ENCODE measurements around the gene PLK1.
"Not testable (repeated sequence)": the region's sequence is repeated elsewhere in the genome, so short reads cannot be mapped to it uniquely, and the experiment has no call there.

PLK1 gene

DNA sequence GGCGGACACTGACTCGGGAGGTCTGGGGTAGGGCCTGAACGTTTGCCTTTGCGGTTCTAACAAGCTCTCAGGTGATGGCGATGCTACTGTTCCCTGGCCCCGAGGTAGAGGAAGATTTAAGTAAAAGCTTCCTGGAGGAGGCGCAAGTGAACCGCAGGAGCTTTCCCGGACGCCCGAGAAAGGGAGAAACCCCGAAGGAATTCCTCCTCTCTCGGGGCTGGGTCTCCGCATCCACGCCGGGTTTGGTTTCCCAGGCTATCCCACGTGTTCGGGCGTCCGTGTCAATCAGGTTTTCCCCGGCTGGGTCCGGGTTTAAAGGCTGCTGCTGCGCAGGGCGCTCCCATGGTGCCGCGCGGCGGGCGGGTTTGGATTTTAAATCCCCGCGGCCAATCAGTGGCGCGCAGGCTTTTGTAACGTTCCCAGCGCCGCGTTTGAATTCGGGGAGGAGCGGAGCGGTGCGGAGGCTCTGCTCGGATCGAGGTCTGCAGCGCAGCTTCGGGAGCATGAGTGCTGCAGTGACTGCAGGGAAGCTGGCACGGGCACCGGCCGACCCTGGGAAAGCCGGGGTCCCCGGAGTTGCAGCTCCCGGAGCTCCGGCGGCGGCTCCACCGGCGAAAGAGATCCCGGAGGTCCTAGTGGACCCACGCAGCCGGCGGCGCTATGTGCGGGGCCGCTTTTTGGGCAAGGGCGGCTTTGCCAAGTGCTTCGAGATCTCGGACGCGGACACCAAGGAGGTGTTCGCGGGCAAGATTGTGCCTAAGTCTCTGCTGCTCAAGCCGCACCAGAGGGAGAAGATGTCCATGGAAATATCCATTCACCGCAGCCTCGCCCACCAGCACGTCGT is at the start of gene PLK1:
PLK1 (plus strand) TSS at position 460 of the 844 bp plus-strand sequence; CDS start at position 504, 44 bp downstream.
- DNase-seq (ENCODE audit: low read depth, low spot score): peak; percentile 97

DNA sequence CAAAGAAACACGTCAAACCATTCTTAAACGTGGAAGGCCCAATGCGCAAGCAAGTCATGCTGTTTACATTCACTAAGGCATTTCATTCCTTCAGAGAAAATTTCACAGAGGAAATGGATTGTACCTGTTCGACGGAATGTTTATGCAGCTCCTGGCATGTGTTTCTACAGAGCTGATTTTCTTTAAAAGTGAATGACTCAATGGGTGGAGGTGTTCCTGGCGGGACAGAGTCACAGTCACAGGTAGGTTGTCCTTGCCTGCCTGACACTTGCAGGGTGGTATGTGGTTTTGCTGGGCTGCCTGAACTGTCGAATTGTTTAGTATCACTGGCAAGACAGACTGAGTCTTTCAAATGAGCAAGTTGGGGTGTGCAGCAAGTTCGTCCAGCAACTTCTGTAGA is 49.2 kb upstream of the PLK1 start:
- no peak for DNase-seq (ENCODE audit: low read depth, low spot score)

DNA sequence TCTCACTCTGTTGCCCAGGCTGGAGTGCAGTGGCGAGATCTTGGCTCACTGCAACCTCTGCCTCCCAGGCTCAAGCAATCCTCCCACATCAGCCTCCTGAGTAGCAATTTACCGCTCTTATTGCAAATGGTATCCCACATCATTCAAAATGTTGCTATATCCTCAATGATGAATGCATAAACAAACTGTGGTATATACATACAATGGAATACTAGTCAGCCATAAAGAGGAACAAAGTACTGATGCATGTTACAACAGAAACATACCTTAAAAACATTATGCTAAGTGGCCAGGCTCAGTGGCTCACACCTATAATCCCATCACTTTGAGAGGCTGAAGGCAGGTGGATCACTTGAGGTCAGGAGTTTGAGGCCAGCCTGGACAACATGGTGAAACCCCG is 46.8 kb upstream of the PLK1 start:
- not testable (repeated sequence) for DNase-seq (ENCODE audit: low read depth, low spot score)

DNA sequence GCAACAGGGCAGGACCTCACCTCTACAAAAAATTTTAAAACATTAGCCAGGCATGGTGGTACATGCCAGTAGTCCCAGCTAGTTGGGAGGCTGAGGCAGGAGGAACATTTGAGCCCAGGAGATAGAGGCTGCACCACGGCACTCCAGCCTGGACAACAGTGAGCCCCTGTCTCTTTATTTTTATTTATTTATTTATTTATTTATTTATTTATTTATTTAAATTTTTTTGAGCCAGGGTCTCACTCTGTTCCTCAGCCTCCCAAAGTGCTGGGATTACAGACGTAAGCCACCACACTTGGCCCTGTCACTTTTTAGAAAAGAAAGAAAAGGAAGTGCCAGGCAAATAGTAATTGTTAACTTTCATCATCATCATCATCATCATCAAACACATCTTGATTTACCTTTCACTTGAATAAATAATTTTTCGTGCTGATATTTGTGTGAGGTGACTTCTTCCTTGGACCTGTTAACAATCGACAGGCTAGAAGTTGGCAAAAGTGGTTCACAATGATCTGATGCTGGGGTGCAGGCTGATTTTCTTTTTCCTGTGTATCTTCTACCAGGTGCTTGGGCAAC is 44.1 kb upstream of the PLK1 start:
- DNase-seq (ENCODE audit: low read depth, low spot score): no peak

DNA sequence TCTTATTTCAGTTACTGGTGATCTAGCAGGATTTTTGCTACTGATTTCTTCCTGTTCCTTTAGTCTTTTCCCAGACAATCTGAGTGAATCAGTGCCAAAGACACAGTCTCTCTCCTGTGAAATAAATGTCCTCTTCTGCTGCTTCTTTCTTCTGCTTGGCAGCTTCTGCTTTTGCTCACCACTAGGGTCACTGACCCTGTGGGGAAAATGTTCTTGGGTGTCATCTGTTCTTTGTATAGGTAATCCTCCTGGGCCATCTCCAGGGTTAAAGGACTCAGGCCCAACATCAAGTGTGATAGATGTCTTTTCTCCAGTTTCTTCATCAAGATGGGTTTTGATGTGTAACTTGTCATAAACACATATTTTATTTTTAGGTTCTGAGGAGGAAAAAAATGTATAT is 42.7 kb upstream of the PLK1 start:
- no peak for DNase-seq (ENCODE audit: low read depth, low spot score)

DNA sequence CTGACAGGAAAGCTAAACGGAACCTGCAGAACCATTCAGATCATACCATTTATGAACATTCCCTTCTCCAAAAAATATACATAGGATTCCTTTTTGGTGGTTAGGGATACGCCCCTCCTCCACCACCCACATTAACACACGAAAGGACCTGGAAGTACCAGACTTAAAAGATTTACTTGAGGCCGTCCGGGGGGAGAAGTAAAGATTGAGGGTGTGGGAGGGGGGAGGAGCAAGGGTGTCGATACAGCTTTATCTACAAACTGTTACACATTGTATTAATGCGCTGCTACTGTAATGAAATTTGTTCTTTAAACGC is 38.1 kb upstream of the PLK1 start:
- no peak for DNase-seq (ENCODE audit: low read depth, low spot score)

DNA sequence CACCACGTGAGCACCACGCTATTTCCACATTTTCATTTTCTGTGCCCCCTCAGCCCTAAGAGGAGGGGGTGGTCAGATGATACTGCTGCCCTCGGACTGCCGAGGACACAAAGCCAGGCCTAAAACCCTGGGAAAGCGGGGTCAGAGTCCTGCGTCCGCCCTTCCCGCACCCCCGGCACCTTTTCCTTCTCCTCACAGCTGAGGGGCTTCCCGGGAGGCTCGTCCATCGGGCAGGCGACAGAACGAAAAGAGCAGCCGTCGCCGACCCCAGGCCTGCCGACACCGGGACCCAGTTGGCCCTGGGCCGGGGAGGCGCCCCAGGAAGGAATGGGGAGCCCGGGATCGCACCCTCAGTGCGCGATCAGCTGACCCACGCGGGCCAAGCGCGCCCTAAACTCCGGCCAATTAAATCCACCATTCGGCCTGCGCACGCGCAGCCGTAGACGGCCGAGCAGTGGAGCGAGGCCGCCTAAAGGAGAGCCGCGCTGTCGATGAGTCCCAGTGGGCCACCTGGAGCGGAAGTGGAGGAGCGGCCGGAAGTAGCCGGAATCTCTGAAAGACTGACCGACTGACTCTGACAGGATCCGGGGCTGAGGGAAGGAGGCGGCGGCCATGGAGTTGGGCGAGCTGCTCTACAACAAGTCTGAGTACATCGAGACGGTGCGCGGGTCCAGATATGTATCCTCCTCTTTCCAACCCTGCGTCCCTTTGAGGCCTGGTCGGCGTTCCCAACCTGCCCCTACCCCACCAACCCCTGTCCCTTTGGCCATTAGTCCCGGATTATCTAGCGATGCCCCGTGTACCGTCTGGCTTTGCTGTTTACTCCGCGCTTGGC is 37.5 kb upstream of the PLK1 start, which contains the start of the genes DCTN5 and PALB2:
DCTN5 (plus strand) TSS at position 536 of the 835 bp plus-strand sequence; CDS start at position 613, 77 bp downstream.
PALB2 (minus strand) TSS at position 380 of the 835 bp plus-strand sequence; CDS start at position 227, 153 bp downstream.
- DNase-seq (ENCODE audit: low read depth, low spot score): peak; percentile 94

DNA sequence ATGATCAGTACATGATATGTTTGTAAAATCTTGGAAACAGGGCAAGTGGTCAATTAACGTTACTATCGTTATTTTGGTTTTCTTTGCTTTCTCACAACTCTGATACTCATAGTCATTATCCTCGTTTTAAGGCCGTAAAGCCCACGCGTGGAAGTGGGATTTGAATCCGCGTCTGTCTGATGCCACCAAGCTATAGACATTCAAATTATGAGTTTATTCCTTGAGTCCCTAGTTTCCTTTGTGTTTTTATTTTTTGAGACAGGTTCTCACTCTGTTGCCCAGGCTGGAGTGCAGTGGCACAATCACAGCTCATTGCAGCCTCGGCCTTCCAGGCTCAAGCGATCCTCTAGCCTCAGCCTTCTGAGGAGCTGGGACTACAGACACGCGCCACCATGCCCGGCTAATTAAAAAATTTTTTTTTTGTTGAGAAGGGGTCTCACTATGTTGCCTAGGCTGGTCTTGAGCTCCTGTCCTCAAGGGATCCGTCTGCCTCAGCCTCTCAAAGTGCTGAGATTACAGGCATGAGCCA is 36.4 kb upstream of the PLK1 start:
- DNase-seq (ENCODE audit: low read depth, low spot score): peak; percentile 4

DNA sequence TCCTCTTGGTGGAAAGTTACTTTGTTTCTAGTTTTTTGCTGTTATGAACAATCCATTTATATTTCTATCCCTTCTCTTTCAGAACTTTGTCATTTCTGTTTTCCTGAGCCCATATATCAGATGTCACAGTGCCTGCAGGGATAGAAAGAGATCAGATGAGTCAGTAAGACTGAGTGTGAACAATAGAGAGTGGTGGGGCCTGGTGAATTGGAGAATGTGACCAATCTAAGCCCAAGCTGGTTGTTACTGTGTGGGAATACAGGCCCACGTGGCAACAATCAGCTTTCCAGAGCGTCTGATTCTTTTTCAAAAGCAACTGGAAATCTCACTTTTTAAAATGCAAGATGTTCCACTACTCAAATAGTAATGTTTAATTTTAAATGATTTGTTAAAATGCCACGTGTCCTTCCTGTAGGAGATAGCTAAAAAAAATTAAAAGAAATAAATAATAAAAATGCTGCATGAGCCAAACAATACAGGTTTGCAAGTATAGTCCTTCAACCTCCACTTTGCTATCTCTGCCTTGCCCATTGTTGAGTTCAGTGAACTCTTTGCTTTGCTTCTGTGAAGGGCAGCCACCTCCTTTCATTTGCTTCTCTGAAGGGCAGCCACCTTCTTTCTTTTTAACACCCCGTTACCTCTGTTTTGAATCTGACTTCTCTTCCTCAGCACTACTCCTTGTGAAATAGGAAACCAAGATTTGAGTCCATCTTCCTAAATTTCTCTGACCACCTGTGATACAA is 27.8 kb upstream of the PLK1 start:
- peak; percentile 3 for DNase-seq (ENCODE audit: low read depth, low spot score)

DNA sequence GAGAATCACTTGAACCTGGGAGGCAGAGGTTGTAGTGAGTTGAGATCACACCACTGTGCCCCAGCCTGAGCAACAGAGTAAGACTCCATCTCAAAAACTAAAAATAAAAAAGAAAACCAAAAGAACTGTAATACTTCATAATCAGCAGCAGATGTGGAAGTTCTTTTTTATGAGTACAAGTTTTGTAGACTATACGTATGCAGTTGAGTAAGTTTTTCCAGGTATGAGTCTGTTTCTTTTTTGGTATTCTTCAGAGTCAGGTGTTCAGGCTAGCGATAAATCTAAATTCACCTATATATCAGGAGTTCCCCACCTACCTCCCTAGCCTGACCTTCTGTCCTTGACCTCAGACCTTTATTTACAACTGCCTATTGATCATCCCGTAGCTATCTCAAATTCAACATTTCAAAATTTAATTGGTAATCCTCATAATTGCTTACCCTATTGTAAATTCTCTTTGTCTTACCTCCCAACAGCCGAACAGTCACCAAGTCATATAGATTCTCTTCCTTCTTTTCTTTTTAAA is 26.7 kb upstream of the PLK1 start:
- DNase-seq (ENCODE audit: low read depth, low spot score): no peak

DNA sequence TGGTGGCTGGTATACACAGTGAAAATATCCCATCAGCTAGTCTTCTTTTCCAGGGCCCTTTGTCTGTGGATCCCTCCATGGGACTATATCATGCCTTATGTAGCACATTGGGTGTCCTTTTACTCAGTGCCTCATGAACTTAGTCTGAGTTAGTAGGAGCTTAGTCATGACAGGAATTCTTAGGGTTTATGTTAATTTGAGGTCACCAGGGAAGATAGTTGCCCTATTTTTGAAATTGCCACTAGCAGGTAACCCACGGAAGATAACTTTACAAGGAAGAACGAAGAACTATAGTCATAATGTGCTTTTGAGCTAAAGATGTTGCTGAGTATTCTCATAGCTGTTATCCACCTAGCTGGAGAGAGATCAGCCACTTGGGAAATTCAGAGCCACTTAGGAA is 14.8 kb upstream of the PLK1 start:
- DNase-seq (ENCODE audit: low read depth, low spot score): no peak

DNA sequence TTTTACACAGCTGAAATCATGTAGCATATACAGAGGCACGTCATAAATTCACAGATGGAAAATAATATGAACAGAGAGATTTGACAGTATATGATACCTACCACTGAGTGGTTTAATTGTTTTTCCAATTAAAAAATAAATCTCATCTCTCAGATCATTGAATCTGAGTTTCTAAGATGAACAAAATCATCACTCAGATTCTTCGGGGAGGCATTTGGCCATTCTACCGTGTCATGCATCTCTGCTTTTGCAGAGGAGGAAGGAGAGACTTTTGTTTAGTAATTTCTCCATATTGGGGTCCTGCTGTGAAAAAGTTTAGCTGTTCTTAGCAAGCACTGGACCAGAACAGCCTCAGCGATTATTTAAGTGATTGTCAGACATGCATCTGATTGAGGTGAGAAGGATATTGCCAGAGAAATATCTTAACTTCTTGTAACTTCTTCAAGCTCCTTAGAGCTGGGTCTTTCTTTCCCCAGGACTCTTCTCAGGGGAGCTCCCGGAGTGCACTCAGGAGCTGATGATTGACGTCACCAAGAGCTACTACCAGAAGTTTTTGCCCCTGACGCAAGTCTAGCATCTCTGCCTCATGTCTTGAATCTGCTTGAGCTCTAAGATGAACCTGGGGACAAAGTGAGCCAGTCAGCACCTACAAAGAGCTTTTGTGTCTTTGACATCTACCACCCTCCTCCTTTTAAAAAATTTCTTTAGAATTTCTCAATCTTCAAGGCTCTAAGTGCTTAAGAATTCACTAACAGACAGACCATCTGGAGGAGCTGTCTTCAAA is 11.9 kb upstream of the PLK1 start:
- no peak for DNase-seq (ENCODE audit: low read depth, low spot score)

DNA sequence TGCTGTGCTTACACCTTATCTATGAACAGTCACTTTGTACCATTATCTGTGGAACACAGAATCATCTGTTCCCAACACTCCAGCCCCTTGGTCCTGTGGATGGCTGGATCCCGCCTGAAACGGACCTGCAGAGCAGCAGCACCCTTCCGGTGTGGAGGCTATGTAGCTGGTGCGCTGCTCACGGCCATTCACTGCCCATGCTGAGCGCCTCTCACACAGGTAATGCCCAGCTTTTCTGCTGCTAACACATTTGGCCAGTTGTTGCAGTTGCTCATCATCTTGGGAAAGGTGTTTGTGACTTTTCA is 11.4 kb upstream of the PLK1 start:
- no peak for DNase-seq (ENCODE audit: low read depth, low spot score)

DNA sequence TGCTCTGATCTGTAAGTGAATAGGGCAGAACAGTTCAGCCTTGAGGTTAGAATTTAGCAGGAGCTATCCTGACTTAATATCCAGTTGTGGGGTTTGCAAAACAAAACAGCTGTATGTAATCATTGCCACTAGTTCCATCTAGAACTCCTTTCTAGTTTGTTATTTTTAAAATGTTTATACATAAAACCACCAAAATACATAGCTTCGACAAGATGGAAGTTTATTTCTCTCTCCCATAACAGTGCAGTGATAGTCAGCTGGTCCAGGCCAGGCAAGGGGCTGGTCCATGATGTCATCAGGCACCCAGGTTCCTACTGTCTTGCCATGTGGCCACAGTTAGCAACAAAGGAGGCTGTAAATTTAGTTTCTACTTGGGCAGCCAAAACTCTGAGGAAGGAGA is 10.5 kb upstream of the PLK1 start:
- DNase-seq (ENCODE audit: low read depth, low spot score): no peak

DNA sequence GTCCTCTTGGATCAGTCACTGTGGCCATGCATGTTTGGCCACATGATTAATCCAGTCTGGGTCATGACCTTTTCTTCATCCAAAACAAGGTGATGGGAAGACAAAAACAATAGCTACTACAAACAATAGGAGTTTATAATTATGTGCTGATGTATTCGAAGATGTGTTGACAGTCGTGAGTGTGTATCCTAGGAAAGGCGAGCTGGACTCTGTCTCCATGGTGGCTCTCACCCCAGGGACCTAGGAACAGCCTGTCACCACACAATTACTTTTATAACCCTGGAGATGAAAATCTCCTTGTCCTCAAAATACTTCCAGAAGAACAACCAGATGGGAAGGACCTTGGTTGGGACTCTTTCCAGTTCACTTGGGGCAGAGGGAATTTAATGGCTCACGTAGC is 9.8 kb upstream of the PLK1 start:
- no peak for DNase-seq (ENCODE audit: low read depth, low spot score)

DNA sequence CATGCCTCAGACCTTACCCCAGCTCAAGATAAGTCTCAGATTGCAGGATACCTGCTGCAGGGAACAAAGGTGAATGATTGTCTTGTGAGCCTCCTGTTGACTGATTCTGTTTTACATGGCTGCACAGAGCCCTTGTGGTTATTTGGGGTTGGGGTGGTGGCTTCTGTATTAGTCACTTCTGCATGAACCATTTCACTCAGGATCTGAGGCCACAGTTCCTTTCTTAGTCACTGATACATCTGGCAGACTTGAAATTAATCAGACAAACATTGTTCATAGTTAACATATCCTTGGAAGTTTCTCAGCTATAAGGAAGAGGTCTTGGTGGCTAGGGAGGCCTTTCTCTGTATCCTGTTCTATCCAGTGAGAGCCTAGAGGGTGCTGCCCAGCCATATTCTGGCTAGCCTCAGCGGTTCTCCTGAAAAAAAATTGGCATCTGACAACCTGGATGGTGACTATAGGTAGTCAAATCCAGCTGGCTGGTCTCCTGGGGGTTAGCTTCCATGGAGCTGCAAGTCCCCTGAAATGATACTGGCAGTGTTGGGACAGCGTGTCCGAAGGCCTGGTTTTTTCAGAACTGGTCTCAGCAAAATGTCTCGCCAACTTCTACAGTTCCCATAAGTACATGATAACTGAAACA is 8.4 kb upstream of the PLK1 start:
- no peak for DNase-seq (ENCODE audit: low read depth, low spot score)

DNA sequence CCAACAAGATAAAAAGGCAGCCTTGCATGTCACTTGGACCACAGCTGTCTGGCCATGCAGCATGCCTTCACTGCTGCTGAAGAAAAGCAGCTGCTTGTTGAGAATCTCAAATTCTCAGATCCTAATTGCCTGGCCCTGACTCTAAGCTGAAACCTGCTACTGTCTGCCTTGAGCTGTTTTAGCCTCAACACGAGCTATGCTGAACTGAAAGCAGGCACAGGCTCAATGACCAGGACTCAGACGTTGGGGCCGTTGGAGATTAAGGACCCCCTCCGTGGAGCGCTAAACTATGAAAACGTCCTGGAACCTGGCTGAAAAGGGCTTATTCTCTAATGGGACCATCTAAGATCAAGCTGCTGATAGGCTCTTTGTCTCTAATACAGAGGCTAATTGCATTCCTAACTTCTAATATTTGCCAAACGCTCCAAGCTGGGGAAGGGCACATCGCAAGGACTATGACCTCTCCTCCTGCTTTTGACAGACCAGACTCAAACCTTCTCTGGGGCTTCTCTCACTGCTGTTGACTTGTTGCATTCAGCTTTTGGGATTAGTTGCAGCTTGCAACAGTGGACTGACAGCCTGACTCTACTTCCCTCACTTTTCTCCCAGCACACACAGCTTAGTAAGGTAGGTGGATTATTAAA is 4.6 kb upstream of the PLK1 start:
- no peak for DNase-seq (ENCODE audit: low read depth, low spot score)

DNA sequence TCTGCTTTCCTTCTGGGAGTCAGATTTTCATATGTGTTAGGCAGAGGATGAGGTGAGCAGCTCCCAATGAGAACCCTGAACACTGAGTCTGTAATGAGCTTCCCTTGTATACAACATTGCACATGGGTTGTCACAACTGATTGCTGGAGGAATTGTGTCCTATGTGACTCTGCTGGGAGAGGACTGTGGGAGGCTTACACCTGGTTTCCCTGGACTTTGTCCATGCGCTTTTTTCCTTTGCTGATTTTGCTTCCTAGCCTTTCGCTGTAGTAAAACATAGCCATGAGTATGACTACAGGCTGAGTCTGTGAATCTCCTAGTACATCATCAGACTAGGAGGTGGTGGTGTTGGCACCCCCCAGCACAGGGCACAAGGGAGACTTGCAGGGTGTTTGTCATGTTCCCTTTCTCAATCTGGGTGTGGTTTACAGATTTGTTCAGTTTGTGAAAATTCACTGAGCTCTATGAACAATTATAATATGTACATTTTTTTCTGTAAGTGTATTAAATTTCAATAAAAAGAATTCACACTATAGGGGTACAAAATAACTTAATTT is 1.7 kb upstream of the PLK1 start:
- no peak for DNase-seq (ENCODE audit: low read depth, low spot score)

DNA sequence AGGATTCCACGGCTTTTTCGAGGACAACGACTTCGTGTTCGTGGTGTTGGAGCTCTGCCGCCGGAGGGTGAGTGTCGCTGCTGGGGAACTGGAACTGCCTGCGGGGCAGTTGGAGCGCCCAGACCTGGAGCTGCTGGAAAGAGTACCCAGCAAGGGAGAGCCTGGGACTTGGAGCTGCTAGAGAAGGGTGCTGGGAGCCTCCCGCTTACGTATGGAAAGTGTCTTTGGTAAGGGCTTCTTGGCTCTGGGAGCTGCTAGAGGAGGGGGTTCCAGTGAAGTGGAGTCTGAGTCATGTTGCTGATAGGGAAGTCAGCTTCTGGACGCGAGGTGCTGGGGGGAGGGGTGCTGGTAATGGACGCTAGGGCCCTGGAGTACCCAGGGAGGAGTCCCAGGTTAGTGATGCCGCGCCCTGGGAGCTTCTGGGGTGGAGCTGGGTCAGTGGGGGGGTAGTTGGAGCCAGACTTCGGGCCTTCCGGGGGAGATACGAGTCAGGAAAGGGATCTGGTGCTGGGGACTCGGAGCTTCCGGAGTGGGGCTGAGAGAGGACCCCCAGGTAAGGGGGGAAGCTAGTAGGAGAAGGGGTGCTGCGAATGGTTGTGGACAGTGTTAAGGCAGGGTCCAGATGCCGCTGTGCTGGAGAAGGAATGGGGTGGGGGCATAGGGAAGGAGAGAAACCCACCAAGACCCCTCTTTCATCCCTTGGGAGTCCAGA is 741 bp downstream of the PLK1 start:
- DNase-seq (ENCODE audit: low read depth, low spot score): peak; percentile 58

All from ELF-1 (cell line).